Osteocyte (in vitro differentiated cells): ENCODE results near the gene CAMK1D. TPM values are rescaled to one million over a fixed set of nuclear protein-coding genes. Genes with fewer than 3 reads are reported as not detected.
A peak's percentile ranks its signal among the peaks of the same experiment; 100 is the strongest.

ENCODE experiments used
- DNase-seq: peaks from one replicate; pipeline ENCODE4 v3.0.0; 2021; ENCODE audit warnings: mixed read lengths; ENCODE audit not compliant: unreplicated experiment; ENCODE audit errors: extremely low spot score
- H3K27ac Mint-ChIP-seq: one replicate; pipeline ENCODE4 v1.8.0; 2021; ENCODE audit warnings: mild to moderate bottlenecking, mixed read lengths; ENCODE audit not compliant: unreplicated experiment
- H3K27me3 Mint-ChIP-seq: one replicate; pipeline ENCODE4 v1.8.0; 2021; ENCODE audit warnings: mixed read lengths; ENCODE audit not compliant: unreplicated experiment
- H3K36me3 Mint-ChIP-seq: one replicate; pipeline ENCODE4 v1.8.0; 2021; ENCODE audit warnings: mixed read lengths; ENCODE audit not compliant: unreplicated experiment
- H3K4me1 Mint-ChIP-seq: one replicate; pipeline ENCODE4 v1.8.0; 2021; ENCODE audit warnings: mixed read lengths; ENCODE audit not compliant: unreplicated experiment
- H3K4me3 Mint-ChIP-seq: one replicate; pipeline ENCODE4 v1.8.0; 2021; ENCODE audit warnings: mild to moderate bottlenecking, moderate library complexity, mixed read lengths; ENCODE audit not compliant: unreplicated experiment
- H3K9me3 Mint-ChIP-seq: one replicate; pipeline ENCODE4 v1.8.0; 2021; ENCODE audit warnings: mixed read lengths; ENCODE audit not compliant: unreplicated experiment
- total RNA-seq: library from RNA; stranded (reverse); gene quantifications from 2 replicates; pipeline ENCODE4 v1.2.1, GENCODE V29; 2021
- TF ChIP-seq, protein P1 (sequence below): fragments of 200-600 bp; sonication (generic); IDR thresholded peaks from 2 replicates; pipeline ENCODE4 v1.5.0; 2021; ENCODE audit warnings: antibody characterized with exemption, mild to moderate bottlenecking, moderate library complexity

The CAMK1D gene
- total RNA-seq, 1 donor from 2014 or later = 13.7 TPM

DNA sequence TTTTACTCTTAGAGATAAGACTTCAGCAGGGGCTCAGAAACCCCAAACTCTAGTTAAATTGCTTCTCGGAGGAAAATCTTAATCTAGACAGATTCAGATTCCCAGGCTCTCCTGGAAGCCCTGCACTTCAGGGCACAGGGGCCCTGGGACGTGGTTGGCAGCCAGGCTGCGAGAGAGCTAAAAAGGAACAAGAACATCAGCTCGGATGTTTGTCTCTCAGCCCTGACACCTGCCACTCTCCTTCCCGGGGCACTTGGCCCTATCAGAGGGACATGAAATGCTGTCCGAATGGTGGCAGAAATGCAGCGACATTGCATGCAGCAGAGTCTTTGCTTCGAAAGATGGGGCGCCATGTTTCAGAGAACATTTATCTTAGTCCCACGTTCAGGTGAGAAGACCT is 485.4 kb downstream of the CAMK1D start:
- H3K4me1 Mint-ChIP-seq = peaks cover 8% of the 10 kb centered on the region
- no peak for DNase-seq
- no peak overlapping the region for H3K27ac Mint-ChIP-seq
- no peaks in the 10 kb centered on the region for H3K9me3 Mint-ChIP-seq
- TF ChIP-seq, protein P1, sequence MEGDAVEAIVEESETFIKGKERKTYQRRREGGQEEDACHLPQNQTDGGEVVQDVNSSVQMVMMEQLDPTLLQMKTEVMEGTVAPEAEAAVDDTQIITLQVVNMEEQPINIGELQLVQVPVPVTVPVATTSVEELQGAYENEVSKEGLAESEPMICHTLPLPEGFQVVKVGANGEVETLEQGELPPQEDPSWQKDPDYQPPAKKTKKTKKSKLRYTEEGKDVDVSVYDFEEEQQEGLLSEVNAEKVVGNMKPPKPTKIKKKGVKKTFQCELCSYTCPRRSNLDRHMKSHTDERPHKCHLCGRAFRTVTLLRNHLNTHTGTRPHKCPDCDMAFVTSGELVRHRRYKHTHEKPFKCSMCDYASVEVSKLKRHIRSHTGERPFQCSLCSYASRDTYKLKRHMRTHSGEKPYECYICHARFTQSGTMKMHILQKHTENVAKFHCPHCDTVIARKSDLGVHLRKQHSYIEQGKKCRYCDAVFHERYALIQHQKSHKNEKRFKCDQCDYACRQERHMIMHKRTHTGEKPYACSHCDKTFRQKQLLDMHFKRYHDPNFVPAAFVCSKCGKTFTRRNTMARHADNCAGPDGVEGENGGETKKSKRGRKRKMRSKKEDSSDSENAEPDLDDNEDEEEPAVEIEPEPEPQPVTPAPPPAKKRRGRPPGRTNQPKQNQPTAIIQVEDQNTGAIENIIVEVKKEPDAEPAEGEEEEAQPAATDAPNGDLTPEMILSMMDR = no peak
- peaks cover under 1% of the 10 kb centered on the region for H3K36me3 Mint-ChIP-seq
- no peak overlapping the region for H3K4me3 Mint-ChIP-seq
- H3K27me3 Mint-ChIP-seq = peaks cover 3% of the 10 kb centered on the region

DNA sequence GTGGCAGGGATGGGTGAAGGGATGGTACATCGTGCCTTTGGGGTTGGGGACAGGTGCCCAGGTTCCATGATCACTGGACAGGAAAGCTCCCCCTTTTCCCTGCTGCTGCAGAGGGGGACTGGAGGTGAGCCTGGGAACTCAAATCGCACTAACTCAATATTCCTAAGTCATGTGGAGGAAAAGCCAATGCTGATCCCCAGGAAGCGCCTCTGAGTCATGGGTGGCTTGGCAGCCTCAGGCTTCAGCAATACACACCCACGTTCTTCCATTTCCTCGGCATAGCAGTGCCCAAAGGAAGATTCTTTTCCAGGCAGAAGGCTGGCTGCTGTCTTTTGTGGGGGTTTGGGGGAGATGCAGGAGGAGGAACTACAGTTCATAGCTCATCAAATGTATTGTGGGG is 486.4 kb downstream of the CAMK1D start:
- TF ChIP-seq, protein P1 = no peak
- no peaks in the 10 kb centered on the region for H3K9me3 Mint-ChIP-seq
- H3K27ac Mint-ChIP-seq = no peak overlapping the region
- H3K4me3 Mint-ChIP-seq = no peak overlapping the region
- peaks cover 3% of the 10 kb centered on the region for H3K27me3 Mint-ChIP-seq
- peaks cover 12% of the 10 kb centered on the region for H3K4me1 Mint-ChIP-seq
- no peaks in the 10 kb centered on the region for H3K36me3 Mint-ChIP-seq
- DNase-seq = no peak

DNA sequence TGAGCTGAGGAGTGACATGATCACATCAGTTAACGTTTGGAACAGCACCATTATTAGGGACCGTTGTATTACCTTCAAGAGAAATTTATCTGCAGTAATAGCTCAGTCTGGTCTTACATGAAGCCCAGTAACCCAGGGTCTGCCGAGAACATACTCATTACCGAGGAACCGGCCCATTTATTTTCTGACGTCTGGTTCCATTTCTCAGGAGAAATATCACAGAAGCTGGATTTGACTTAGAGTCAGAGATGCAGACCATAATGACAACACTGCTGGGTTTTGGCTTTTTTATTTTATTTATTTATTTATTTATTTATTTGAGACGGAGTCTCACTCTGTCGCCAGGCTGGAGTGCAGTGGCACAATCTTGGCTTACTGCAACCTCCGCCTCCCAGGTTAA is 489.0 kb downstream of the CAMK1D start:
- H3K27me3 Mint-ChIP-seq = peaks cover 3% of the 10 kb centered on the region
- TF ChIP-seq, protein P1 = no peak

DNA sequence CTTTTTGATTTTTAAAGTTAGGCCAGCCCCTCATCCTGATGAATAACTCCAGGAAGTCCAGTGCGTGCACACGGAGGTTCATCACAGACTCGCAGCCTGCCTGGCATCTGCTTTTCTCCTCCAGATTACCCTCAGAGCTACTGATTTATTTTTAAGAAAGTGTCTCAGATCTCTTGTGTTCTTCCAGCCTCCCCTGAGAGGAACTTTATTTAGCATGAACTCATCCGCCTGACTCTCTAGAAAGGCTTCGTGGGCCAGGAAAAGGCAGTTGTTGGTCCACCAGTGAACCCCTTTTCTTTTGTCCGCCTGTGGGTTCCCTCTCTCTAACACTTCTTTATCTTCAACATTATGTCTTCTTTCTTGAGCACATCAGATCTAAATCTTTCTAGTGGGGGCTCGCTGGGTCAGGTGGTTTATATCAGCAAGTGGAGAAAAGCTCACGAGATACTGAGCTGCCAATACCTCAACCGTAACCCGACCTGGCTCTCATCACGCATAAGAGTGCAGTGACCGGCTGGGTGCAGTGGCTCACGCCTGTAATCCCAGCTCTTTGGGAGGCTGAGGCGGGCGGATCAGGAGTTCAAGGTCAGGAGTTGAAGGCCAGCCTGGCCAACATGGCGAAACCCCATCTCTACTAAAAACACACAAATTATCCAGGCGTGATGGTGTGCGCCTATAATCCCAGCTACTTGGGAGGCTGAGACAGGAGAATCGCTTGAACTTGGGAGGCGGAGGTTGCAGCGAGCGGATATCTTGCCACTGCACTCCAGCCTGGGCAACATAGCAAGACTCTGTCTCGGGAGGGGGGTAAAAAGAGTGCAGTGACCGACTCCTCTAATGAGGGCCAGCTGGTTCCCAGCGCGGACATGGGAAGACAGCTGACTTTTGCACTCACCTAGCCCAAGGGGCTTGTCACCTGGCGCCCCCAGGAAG is 489.9 kb downstream of the CAMK1D start:
- Mint-ChIP-seq H3K9me3 (no peaks in the 10 kb centered on the region), H3K36me3 (no peaks in the 10 kb centered on the region), H3K27ac (no peak overlapping the region), H3K27me3 (peaks cover 3% of the 10 kb centered on the region), H3K4me3 (no peak overlapping the region), H3K4me1 (peaks cover 18% of the 10 kb centered on the region)
- DNase-seq = no peak
- TF ChIP-seq, protein P1 = no peak

More for the DNA sequence above, 489.0 kb downstream of the CAMK1D start:
- Mint-ChIP-seq H3K9me3 (no peaks in the 10 kb centered on the region), H3K4me1 (peaks cover 14% of the 10 kb centered on the region), H3K27ac (no peak overlapping the region), H3K4me3 (no peak overlapping the region), H3K36me3 (no peaks in the 10 kb centered on the region)
- no peak for DNase-seq

DNA sequence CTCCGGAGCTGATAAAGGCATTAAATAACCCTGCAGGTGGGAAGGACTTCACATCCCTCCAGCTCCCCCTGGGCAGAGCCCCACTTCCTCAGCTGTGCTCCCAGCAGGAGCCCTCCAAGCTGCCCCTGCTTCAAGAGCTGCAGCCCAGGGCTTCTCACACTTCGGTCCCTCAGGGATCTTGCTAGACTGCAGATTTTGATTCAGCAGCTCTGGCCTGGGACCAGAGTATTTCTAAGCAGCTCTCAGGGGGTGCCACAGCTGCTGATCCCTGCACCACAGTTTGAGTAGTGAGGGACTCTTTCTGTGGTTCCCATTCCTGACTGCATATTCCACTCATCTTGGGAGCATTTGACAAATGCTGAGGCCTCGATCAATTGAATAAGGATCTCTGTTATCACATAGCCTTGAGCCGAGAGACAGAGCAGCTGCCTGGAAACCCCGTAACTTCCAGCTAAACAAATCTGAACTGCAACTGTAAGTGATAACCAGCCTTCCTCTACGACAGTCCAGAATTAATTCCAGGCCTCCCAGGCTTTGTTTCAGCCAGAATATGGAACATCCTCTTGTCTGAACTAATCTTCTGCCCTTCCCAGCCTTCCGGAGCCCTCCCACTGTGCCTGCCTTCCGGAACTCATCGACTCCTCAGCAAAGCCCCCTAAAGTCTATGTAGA is 490.7 kb downstream of the CAMK1D start:
- Mint-ChIP-seq H3K4me1 (peaks cover 26% of the 10 kb centered on the region), H3K9me3 (no peaks in the 10 kb centered on the region), H3K4me3 (no peak overlapping the region), H3K36me3 (no peaks in the 10 kb centered on the region), H3K27ac (peak overlapping the region; percentile 60), H3K27me3 (no peaks in the 10 kb centered on the region)
- no peak for DNase-seq
- TF ChIP-seq, protein P1 = no peak
